ENCODE data around the gene TP53TG5.

Gene TP53TG5

GRCh38 chr20:45322952-45323383, 55.2 kb downstream of the TP53TG5 start:
- DNase-seq, result no peak
